IgD-negative memory B cell (primary cell): ENCODE results near the gene ERC1. TPM values are rescaled to one million over a fixed set of nuclear protein-coding genes. Genes with fewer than 3 reads are reported as not detected.
"Not testable (repeated sequence)": the region's sequence is repeated elsewhere in the genome, so short reads cannot be mapped to it uniquely, and the experiment has no call there.

ENCODE experiments used
- H3K27ac Mint-ChIP-seq, 3 donors: one replicate each; pipeline ENCODE4 v1.8.0; 2020 to 2022; ENCODE audit warnings: mild to moderate bottlenecking in 3 of 3, mixed read lengths in 3 of 3, moderate library complexity in 1 of 3
- H3K27me3 Mint-ChIP-seq: one replicate; pipeline ENCODE4 v1.8.0; 2021; ENCODE audit warnings: mixed read lengths
- H3K36me3 Mint-ChIP-seq: one replicate; pipeline ENCODE4 v1.8.0; 2020; ENCODE audit warnings: mild to moderate bottlenecking, mixed read lengths
- H3K4me1 Mint-ChIP-seq, 3 donors: one replicate each; pipeline ENCODE4 v1.8.0; 2020 to 2022; ENCODE audit warnings: mixed read lengths in 3 of 3, mild to moderate bottlenecking in 1 of 3
- H3K4me3 Mint-ChIP-seq, 4 donors: one replicate each; pipeline ENCODE4 v1.8.0; 2020 to 2022; ENCODE audit warnings: mild to moderate bottlenecking in 4 of 4, mixed read lengths in 4 of 4, moderate library complexity in 3 of 4
- H3K9me3 Mint-ChIP-seq, 3 donors: one replicate each; pipeline ENCODE4 v1.8.0; 2020 to 2021; ENCODE audit warnings: mixed read lengths in 3 of 3, mild to moderate bottlenecking in 1 of 3
- polyA plus RNA-seq: library from polyadenylated mRNA; unstranded; fragments of 300-500 nt; fragmentation: Illumina TruSeq; gene quantifications from one replicate; pipeline ENCODE4 v1.2.3, GENCODE V29; 2021

The ERC1 gene
- polyA plus RNA-seq, 1 donor from 2014 or later = 16.5 TPM

GRCh38 chr12:997505-997904, 6.5 kb downstream of the ERC1 start:
- Mint-ChIP-seq H3K4me1 (peaks cover 7 to 32% (median 19%) of the 10 kb centered on the region in 3 donors), H3K36me3 (peaks cover 10% of the 10 kb centered on the region), H3K9me3 (no peaks in the 10 kb centered on the region), H3K27me3 (no peaks in the 10 kb centered on the region), H3K4me3 (peak overlapping the region in 1 of 4 donors; percentile 5), H3K27ac (peak overlapping the region in 2 of 3 donors; percentile 3 to 32)

GRCh38 chr12:998020-998874, 7.2 kb downstream of the ERC1 start:
- H3K36me3 Mint-ChIP-seq = peaks cover 10% of the 10 kb centered on the region
- H3K27me3 Mint-ChIP-seq = no peaks in the 10 kb centered on the region
- peak overlapping the region in 3 of 4 donors; percentile 17 to 61 (median 41) for H3K4me3 Mint-ChIP-seq
- H3K9me3 Mint-ChIP-seq = no peaks in the 10 kb centered on the region
- H3K27ac Mint-ChIP-seq = peak overlapping the region in 1 of 3 donors; percentile 39
- H3K4me1 Mint-ChIP-seq = peaks cover 8 to 29% (median 19%) of the 10 kb centered on the region in 3 donors

- H3K4me3 Mint-ChIP-seq, H3K27me3 Mint-ChIP-seq, H3K9me3 Mint-ChIP-seq, H3K27ac Mint-ChIP-seq: not testable (repeated sequence)
- peaks cover 15 to 29% (median 18%) of the 10 kb centered on the region in 3 donors for H3K4me1 Mint-ChIP-seq
- peaks cover 10% of the 10 kb centered on the region for H3K36me3 Mint-ChIP-seq
Measured at GRCh38 chr12:999736-1000135, 8.7 kb downstream of the ERC1 start.

GRCh38 chr12:1001507-1001906, 10.5 kb downstream of the ERC1 start:
- H3K9me3 Mint-ChIP-seq = no peaks in the 10 kb centered on the region
- H3K4me1 Mint-ChIP-seq = peaks cover 8 to 19% (median 16%) of the 10 kb centered on the region in 3 donors
- peaks cover 10% of the 10 kb centered on the region for H3K36me3 Mint-ChIP-seq
- no peak overlapping the region for H3K4me3 Mint-ChIP-seq
- no peaks in the 10 kb centered on the region for H3K27me3 Mint-ChIP-seq
- H3K27ac Mint-ChIP-seq = no peak overlapping the region

- Mint-ChIP-seq H3K27me3 (no peaks in the 10 kb centered on the region), H3K27ac (no peak overlapping the region), H3K9me3 (no peaks in the 10 kb centered on the region), H3K4me1 (peaks cover 8 to 9% (median 8%) of the 10 kb centered on the region in 3 donors), H3K4me3 (peak overlapping the region in 1 of 4 donors; percentile 7), H3K36me3 (peaks cover 17% of the 10 kb centered on the region)
Measured at GRCh38 chr12:1003600-1004271, 12.7 kb downstream of the ERC1 start.

GRCh38 chr12:1006255-1006654, 15.2 kb downstream of the ERC1 start:
- H3K4me3 Mint-ChIP-seq = no peak overlapping the region
- no peaks in the 10 kb centered on the region for H3K27me3 Mint-ChIP-seq
- no peaks in the 10 kb centered on the region for H3K9me3 Mint-ChIP-seq
- no peak overlapping the region for H3K27ac Mint-ChIP-seq
- peaks cover 2 to 8% (median 7%) of the 10 kb centered on the region in 3 donors for H3K4me1 Mint-ChIP-seq
- peaks cover 14% of the 10 kb centered on the region for H3K36me3 Mint-ChIP-seq

GRCh38 chr12:1007276-1007675, 16.3 kb downstream of the ERC1 start:
- H3K27me3 Mint-ChIP-seq = no peaks in the 10 kb centered on the region
- H3K9me3 Mint-ChIP-seq = no peaks in the 10 kb centered on the region
- peaks cover 10% of the 10 kb centered on the region for H3K36me3 Mint-ChIP-seq
- H3K27ac Mint-ChIP-seq = no peak overlapping the region
- H3K4me1 Mint-ChIP-seq = peaks cover 2 to 8% (median 7%) of the 10 kb centered on the region in 3 donors
- H3K4me3 Mint-ChIP-seq = peak overlapping the region in 1 of 4 donors; percentile 18

GRCh38 chr12:1007994-1008393, 17.0 kb downstream of the ERC1 start:
- Mint-ChIP-seq H3K4me1 (peaks cover 2 to 8% (median 7%) of the 10 kb centered on the region in 3 donors), H3K4me3 (no peak overlapping the region), H3K27ac (no peak overlapping the region), H3K27me3 (no peaks in the 10 kb centered on the region), H3K9me3 (no peaks in the 10 kb centered on the region), H3K36me3 (peaks cover 7% of the 10 kb centered on the region)

GRCh38 chr12:1011091-1011490, 20.1 kb downstream of the ERC1 start:
- Mint-ChIP-seq H3K9me3 (no peaks in the 10 kb centered on the region), H3K4me1 (peaks cover 0 to 7% (median under 1%) of the 10 kb centered on the region in 3 donors), H3K4me3 (no peak overlapping the region), H3K36me3 (peaks cover 10% of the 10 kb centered on the region), H3K27ac (no peak overlapping the region), H3K27me3 (no peaks in the 10 kb centered on the region)

- H3K4me1 Mint-ChIP-seq = peaks cover 0 to 4% (median 0%) of the 10 kb centered on the region in 3 donors
- H3K4me3 Mint-ChIP-seq = no peak overlapping the region
- H3K27me3 Mint-ChIP-seq = no peaks in the 10 kb centered on the region
- H3K36me3 Mint-ChIP-seq = peaks cover 6% of the 10 kb centered on the region
- H3K27ac Mint-ChIP-seq = no peak overlapping the region
- H3K9me3 Mint-ChIP-seq = no peaks in the 10 kb centered on the region
Measured at GRCh38 chr12:1013618-1014489, 22.8 kb downstream of the ERC1 start.

- Mint-ChIP-seq H3K36me3 (peaks cover 19% of the 10 kb centered on the region), H3K27ac (no peak overlapping the region), H3K4me3 (no peak overlapping the region), H3K4me1 (peaks cover 4 to 7% (median 6%) of the 10 kb centered on the region in 3 donors), H3K27me3 (no peaks in the 10 kb centered on the region), H3K9me3 (peaks cover 0 to 9% (median 0%) of the 10 kb centered on the region in 3 donors)
Measured at GRCh38 chr12:1019283-1019682, 28.3 kb downstream of the ERC1 start.

GRCh38 chr12:1020389-1020788, 29.4 kb downstream of the ERC1 start:
- H3K27ac Mint-ChIP-seq = no peak overlapping the region
- peaks cover 4 to 7% (median 6%) of the 10 kb centered on the region in 3 donors for H3K4me1 Mint-ChIP-seq
- peaks cover 20% of the 10 kb centered on the region for H3K36me3 Mint-ChIP-seq
- no peaks in the 10 kb centered on the region for H3K27me3 Mint-ChIP-seq
- no peak overlapping the region for H3K4me3 Mint-ChIP-seq
- peaks cover 0 to 9% (median 0%) of the 10 kb centered on the region in 3 donors for H3K9me3 Mint-ChIP-seq

GRCh38 chr12:1022032-1022970, 31.3 kb downstream of the ERC1 start:
- Mint-ChIP-seq H3K27ac (no peak overlapping the region), H3K4me3 (no peak overlapping the region), H3K27me3 (no peaks in the 10 kb centered on the region), H3K4me1 (peaks cover under 1 to 11% (median 10%) of the 10 kb centered on the region in 3 donors), H3K9me3 (peaks cover 0 to 9% (median 0%) of the 10 kb centered on the region in 3 donors), H3K36me3 (peaks cover 16% of the 10 kb centered on the region)

GRCh38 chr12:1030779-1031178, 39.8 kb downstream of the ERC1 start:
- no peak overlapping the region for H3K27ac Mint-ChIP-seq
- H3K9me3 Mint-ChIP-seq = no peaks in the 10 kb centered on the region
- H3K36me3 Mint-ChIP-seq = peaks cover 13% of the 10 kb centered on the region
- H3K4me1 Mint-ChIP-seq = peaks cover 2 to 7% (median 3%) of the 10 kb centered on the region in 3 donors
- no peak overlapping the region for H3K4me3 Mint-ChIP-seq
- H3K27me3 Mint-ChIP-seq = no peaks in the 10 kb centered on the region
